ENCODE data around the gene SPPL2B. TPM values are rescaled to one million over a fixed set of nuclear protein-coding genes. Genes with fewer than 3 reads are reported as not detected.

Gene SPPL2B
- total and polyA plus RNA-seq, 8 donors = 13.6 to 450 (median 74.1) TPM

DNA sequence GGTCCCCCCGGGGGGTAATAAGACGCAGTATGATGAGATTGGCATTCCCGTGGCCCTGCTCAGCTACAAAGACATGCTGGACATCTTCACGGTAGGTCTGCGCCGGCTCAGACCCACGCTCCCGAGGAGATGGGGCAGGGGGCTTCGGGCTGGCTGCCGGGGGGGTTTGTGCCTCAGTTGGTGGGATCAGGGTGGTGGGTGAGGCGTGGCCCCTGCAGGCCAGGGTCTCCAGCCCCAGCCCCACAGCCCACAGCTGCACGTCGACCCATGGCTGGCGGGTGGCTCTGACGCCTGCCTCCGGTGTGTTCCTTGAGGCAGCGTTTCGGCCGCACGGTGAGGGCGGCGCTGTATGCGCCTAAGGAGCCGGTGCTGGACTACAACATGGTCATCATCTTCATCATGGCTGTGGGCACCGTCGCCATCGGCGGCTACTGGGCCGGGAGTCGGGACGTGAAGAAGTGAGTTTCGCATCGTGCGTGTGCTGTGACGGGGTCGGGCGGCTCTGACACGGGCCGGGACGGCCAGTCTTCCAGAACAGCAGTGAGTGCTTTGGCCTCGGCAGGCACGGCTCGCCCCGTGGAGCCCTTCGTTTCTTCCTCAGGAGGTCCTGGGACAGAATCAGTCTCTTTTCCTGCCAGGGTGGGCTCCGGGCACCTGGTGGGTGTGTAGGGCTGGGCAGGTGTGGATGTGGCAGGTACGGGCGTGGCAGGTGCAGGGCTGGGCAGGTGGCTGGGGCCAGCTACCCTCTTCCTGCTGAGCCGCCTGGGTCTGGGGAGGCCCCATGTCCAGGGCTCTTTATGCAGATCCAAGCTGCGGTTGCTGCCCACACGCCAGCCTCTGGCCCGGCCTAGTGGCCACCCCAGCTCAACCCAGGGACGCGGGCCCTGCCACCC lies 10.5 kb downstream of the SPPL2B start:
- Histone ChIP-seq H3K4me1 (peaks cover 2 to 29% (median 6%) of the 10 kb centered on the region in 4 donors), H3K9me3 (no peaks in the 10 kb centered on the region), H3K4me3 (no peak overlapping the region), H3K27me3 (no peaks in the 10 kb centered on the region), H3K27ac (no peak overlapping the region), H3K36me3 (peaks cover 13 to 77% (median 64%) of the 10 kb centered on the region in 4 donors)
- no peak for DNase-seq
- WGBS, 5 donors = 93 to 96% (median 95%) methylated on average over 5 to 54 of the region's 54 CpGs
- intact Hi-C loops (cut with DNase I; ENCODE audit: low total_unique reads) = no loop called here
- TF ChIP-seq, protein P1, sequence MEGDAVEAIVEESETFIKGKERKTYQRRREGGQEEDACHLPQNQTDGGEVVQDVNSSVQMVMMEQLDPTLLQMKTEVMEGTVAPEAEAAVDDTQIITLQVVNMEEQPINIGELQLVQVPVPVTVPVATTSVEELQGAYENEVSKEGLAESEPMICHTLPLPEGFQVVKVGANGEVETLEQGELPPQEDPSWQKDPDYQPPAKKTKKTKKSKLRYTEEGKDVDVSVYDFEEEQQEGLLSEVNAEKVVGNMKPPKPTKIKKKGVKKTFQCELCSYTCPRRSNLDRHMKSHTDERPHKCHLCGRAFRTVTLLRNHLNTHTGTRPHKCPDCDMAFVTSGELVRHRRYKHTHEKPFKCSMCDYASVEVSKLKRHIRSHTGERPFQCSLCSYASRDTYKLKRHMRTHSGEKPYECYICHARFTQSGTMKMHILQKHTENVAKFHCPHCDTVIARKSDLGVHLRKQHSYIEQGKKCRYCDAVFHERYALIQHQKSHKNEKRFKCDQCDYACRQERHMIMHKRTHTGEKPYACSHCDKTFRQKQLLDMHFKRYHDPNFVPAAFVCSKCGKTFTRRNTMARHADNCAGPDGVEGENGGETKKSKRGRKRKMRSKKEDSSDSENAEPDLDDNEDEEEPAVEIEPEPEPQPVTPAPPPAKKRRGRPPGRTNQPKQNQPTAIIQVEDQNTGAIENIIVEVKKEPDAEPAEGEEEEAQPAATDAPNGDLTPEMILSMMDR (IDR thresholded peaks at IDR 0.05) = no peak
- TF ChIP-seq POLR2A (IDR thresholded peaks at IDR 0.05) = no peak

DNA sequence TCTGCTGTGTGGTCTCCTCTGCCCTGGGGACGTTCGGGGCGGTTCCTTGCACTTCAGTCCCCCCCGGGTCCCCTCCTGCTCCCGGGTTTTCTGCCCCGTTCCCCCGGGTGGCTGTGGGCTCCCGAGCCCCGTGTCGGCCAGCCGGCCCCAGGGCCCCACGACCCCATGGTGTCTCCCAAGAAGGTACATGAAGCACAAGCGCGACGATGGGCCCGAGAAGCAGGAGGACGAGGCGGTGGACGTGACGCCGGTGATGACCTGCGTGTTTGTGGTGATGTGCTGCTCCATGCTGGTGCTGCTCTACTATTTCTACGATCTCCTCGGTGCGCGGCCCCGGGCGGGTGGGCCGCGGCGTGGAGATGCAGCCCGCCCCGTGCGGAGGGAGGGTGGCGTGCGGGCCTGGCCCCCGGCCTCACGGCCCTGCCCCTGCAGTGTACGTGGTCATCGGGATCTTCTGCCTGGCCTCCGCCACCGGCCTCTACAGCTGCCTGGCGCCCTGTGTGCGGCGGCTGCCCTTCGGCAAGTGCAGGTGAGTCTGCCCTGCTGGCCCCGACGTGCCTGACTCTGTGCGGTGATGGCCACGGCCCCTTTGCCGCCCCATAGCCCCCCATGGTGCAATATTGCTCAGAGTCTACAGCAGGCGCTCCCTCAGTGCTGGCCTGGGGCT lies 11.3 kb downstream of the SPPL2B start:
- H3K27ac ChIP-seq = no peak overlapping the region

DNA sequence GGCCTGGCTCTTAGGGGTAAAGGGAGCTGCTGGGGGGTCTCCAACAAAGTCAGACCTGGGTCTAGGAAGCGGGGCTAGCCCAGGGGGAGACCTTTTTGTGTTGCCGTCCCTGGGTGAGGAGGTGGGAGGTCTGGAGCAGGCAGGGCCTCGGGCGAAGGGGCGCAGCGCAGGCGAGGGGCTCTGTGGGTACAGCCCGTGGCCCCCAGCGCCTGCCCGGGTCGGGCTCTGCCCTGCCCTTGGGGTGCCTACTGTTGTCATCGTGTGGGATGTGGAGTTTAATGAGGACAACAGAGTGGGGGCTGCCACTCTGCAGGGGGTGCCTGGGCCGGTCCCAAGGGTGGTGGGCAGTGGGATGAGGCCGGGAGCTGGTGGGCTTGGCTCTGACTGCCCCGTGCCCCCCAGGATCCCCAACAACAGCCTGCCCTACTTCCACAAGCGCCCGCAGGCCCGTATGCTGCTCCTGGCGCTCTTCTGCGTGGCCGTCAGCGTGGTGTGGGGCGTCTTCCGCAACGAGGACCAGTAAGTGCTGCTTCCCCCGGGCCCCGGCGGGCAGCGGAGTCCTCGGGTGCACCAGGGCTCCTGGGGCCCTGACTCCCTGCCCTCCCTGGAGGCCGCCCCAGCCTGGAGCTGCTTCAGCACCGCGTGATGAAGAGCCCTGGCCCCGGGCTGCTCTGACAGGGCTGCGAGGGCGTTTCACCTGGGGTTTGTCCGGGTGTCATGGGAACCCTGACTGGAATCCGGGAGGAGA lies 12.2 kb downstream of the SPPL2B start:
- DNase-seq = no peak
- H3K9me3 ChIP-seq = no peaks in the 10 kb centered on the region

More for the DNA sequence above, 11.3 kb downstream of the SPPL2B start:
- H3K4me3 ChIP-seq = no peak overlapping the region
- peaks cover 13 to 76% (median 70%) of the 10 kb centered on the region in 4 donors for H3K36me3 ChIP-seq
- intact Hi-C loops (cut with DNase I; ENCODE audit: low total_unique reads) = no loop called here
- no peak for DNase-seq
- no peaks in the 10 kb centered on the region for H3K9me3 ChIP-seq
- no peak for TF ChIP-seq POLR2AphosphoS5 (IDR thresholded peaks at IDR 0.05)
- TF ChIP-seq EP300 (IDR thresholded peaks at IDR 0.05) = no peak
- TF ChIP-seq POLR2A (IDR thresholded peaks at IDR 0.05) = no peak
- TF ChIP-seq, protein P1 (IDR thresholded peaks at IDR 0.05) = no peak
- H3K4me1 ChIP-seq = peaks cover 0 to 23% (median under 1%) of the 10 kb centered on the region in 4 donors
- H3K27me3 ChIP-seq = no peaks in the 10 kb centered on the region
- 93 to 97% (median 94%) methylated on average over 34 to 52 of the region's 52 CpGs for WGBS, 5 donors

More for the DNA sequence above, 12.2 kb downstream of the SPPL2B start:
- peaks cover 13 to 85% (median 78%) of the 10 kb centered on the region in 4 donors for H3K36me3 ChIP-seq
- WGBS, 5 donors = 92 to 95% (median 93%) methylated on average over 20 to 38 of the region's 38 CpGs
- H3K27me3 ChIP-seq = no peaks in the 10 kb centered on the region
- H3K27ac ChIP-seq = no peak overlapping the region
- TF ChIP-seq EP300 (IDR thresholded peaks at IDR 0.05) (no peak), POLR2AphosphoS5 (IDR thresholded peaks at IDR 0.05) (no peak), POLR2A (IDR thresholded peaks at IDR 0.05) (no peak)
- TF ChIP-seq, protein P1 (IDR thresholded peaks at IDR 0.05) = no peak
- H3K4me3 ChIP-seq = no peak overlapping the region
- H3K4me1 ChIP-seq = peaks cover 0 to 30% (median 5%) of the 10 kb centered on the region in 4 donors
- intact Hi-C loops (cut with DNase I; ENCODE audit: low total_unique reads) = no loop called here
